GM12878 (cell line): Measurements from ENCODE around the gene ZNF526.

ENCODE experiments used
- CTCF ChIP-seq, 3 experiments: IDR thresholded peaks in 2 of 3; conservative IDR thresholded peaks in 1 of 3; 2 replicates each; pipeline ENCODE4 v1.5.1; 2011; ENCODE audit warnings: low read depth in 3 of 3, low read length in 3 of 3, mild to moderate bottlenecking in 3 of 3, control low read depth in 2 of 3, moderate library complexity in 2 of 3, inconsistent platforms in 1 of 3, mixed read lengths in 1 of 3; ENCODE audit not compliant: control insufficient read depth in 2 of 3, insufficient read depth in 1 of 3; ENCODE audit errors: extremely low read depth in 1 of 3
- FOS ChIP-seq: IDR thresholded peaks from 3 replicates; pipeline ENCODE4 v1.6.1; 2011; ENCODE audit warnings: borderline replicate concordance; ENCODE audit not compliant: insufficient read length; ENCODE audit errors: extremely low read depth

DNA sequence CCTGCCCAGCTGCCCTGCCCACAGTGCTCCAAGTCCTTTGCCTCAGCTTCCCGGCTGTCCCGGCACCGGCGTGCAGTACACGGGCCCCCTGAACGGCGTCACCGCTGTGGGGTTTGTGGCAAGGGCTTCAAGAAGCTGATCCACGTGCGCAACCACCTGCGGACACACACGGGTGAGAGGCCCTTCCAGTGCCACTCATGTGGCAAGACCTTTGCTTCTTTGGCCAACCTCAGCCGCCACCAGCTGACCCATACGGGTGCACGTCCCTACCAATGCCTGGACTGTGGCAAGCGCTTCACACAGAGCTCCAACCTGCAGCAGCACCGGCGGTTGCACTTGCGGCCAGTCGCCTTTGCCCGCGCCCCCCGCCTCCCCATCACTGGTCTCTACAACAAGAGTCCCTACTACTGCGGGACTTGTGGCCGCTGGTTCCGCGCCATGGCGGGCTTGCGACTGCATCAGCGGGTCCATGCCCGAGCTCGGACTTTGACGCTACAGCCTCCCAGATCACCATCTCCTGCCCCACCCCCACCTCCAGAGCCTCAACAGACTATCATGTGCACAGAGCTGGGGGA, 5.7 kb downstream of the ZNF526 start:
- no peak for TF ChIP-seq CTCF (IDR thresholded peaks at IDR 0.05 in 2 of 3, conservative IDR thresholded peaks at IDR 0.05 in 1 of 3; ENCODE audit: control insufficient read depth in 2 of 3, extremely low read depth in 1 of 3, insufficient read depth in 1 of 3, low read depth in 3 of 3, low read length in 3 of 3)
- no peak for TF ChIP-seq FOS
